HepG2 (cell line): ENCODE data around the gene IGFN1. TPM values are rescaled to one million over a fixed set of nuclear protein-coding genes. Genes with fewer than 3 reads are reported as not detected.

Experiments used
- ARID2 ChIP-seq: sonication (generic); formaldehyde crosslinking; IDR thresholded peaks from 2 replicates; pipeline ENCODE4 v1.8.1; 2022; ENCODE audit warnings: mild to moderate bottlenecking, missing genetic modification reagents, borderline replicate concordance
- CEBPB ChIP-seq: IDR thresholded peaks from 2 replicates; pipeline ENCODE4 v1.6.1; 2011; ENCODE audit warnings: low read depth, low read length, improper control_type of control experiment, borderline replicate concordance
- DR1 ChIP-seq: sonication (generic); formaldehyde crosslinking; IDR thresholded peaks from 2 replicates; pipeline ENCODE4 v1.8.0; 2021; ENCODE audit warnings: mild to moderate bottlenecking, missing genetic modification reagents, inconsistent platforms
- ETV6 ChIP-seq: sonication (generic); formaldehyde crosslinking; conservative IDR thresholded peaks from 2 replicates; pipeline ENCODE4 v1.4.0; 2020; ENCODE audit warnings: missing genetic modification reagents
- FOXP1 ChIP-seq, 2 experiments: fragments of 450-650 bp in 1 of 2; IDR thresholded peaks; 2 replicates each; pipeline ENCODE4 v1.6.1; 2017 to 2018; ENCODE audit warnings: antibody characterized with exemption in 1 of 2
- GMEB2 ChIP-seq: IDR thresholded peaks from 2 replicates; pipeline ENCODE4 v1.6.1; 2016; ENCODE audit warnings: missing biosample characterization, missing genetic modification reagents, low read depth
- IKZF5 ChIP-seq: IDR thresholded peaks from 2 replicates; pipeline ENCODE4 v1.6.1; 2018; ENCODE audit warnings: missing genetic modification reagents, mild to moderate bottlenecking, missing compliant biosample characterization
- KDM4B ChIP-seq: sonication (generic); formaldehyde crosslinking; IDR thresholded peaks from 2 replicates; pipeline ENCODE4 v1.4.0; 2020; ENCODE audit warnings: missing genetic modification reagents
- KMT2A ChIP-seq: sonication (generic); formaldehyde crosslinking; IDR thresholded peaks from 2 replicates; pipeline ENCODE4 v1.4.0; 2020; ENCODE audit warnings: missing genetic modification reagents
- MTA1 ChIP-seq: sonication (generic); formaldehyde crosslinking; IDR thresholded peaks from 2 replicates; pipeline ENCODE4 v1.4.0; 2020; ENCODE audit warnings: missing genetic modification reagents, mild to moderate bottlenecking, borderline replicate concordance
- POLR2AphosphoS2 ChIP-seq: IDR thresholded peaks from 2 replicates; pipeline ENCODE4 v1.6.1; 2011; ENCODE audit warnings: low read depth, low read length, improper control_type of control experiment
- RARA ChIP-seq: IDR thresholded peaks from 2 replicates; pipeline ENCODE4 v1.6.1; 2016; ENCODE audit warnings: missing genetic modification reagents, missing compliant biosample characterization
- RNF2 ChIP-seq: fragments of 450-650 bp; conservative IDR thresholded peaks from 2 replicates; pipeline ENCODE4 v1.6.1; 2016; ENCODE audit warnings: low read depth
- SIN3B ChIP-seq: fragments of 150-350 bp; IDR thresholded peaks from 2 replicates; pipeline ENCODE4 v1.6.1; 2014; ENCODE audit warnings: low read length
- SMAD3 ChIP-seq: sonication (generic); formaldehyde crosslinking; IDR thresholded peaks from 2 replicates; pipeline ENCODE4 v1.4.0; 2020; ENCODE audit warnings: missing genetic modification reagents
- SMAD9 ChIP-seq: sonication (generic); formaldehyde crosslinking; IDR thresholded peaks from 2 replicates; pipeline ENCODE4 v1.5.1; 2020; ENCODE audit warnings: mild to moderate bottlenecking, missing genetic modification reagents
- SNAI1 ChIP-seq: sonication (generic); formaldehyde crosslinking; IDR thresholded peaks from 2 replicates; pipeline ENCODE4 v1.5.0; 2020; ENCODE audit warnings: mild to moderate bottlenecking, missing genetic modification reagents, borderline replicate concordance
- THAP11 ChIP-seq: IDR thresholded peaks from 2 replicates; pipeline ENCODE4 v1.6.1; 2016; ENCODE audit warnings: missing biosample characterization, missing genetic modification reagents
- TMF1 ChIP-seq: sonication (generic); formaldehyde crosslinking; IDR thresholded peaks from 2 replicates; pipeline ENCODE4 v1.8.1; 2022; ENCODE audit warnings: low read depth, missing genetic modification reagents
- YEATS4 ChIP-seq: sonication (generic); formaldehyde crosslinking; IDR thresholded peaks from 2 replicates; pipeline ENCODE4 v1.4.0; 2020; ENCODE audit warnings: missing genetic modification reagents, borderline replicate concordance
- ZFP82 ChIP-seq: sonication (generic); formaldehyde crosslinking; IDR thresholded peaks from 2 replicates; pipeline ENCODE4 v1.5.1; 2020; ENCODE audit warnings: mild to moderate bottlenecking, missing genetic modification reagents, borderline replicate concordance
- ZNF101 ChIP-seq: sonication (generic); formaldehyde crosslinking; IDR thresholded peaks from 2 replicates; pipeline ENCODE4 v1.4.0; 2020; ENCODE audit warnings: mild to moderate bottlenecking, low read depth, missing genetic modification reagents, borderline replicate concordance
- ZNF253 ChIP-seq: sonication (generic); formaldehyde crosslinking; IDR thresholded peaks from 2 replicates; pipeline ENCODE4 v1.8.0; 2022; ENCODE audit warnings: mild to moderate bottlenecking, missing genetic modification reagents, borderline replicate concordance
- ZNF335 ChIP-seq: sonication (generic); formaldehyde crosslinking; IDR thresholded peaks from 2 replicates; pipeline ENCODE4 v1.4.0; 2020; ENCODE audit warnings: missing genetic modification reagents
- ZNF337 ChIP-seq: sonication (generic); formaldehyde crosslinking; IDR thresholded peaks from 2 replicates; pipeline ENCODE4 v1.5.1; 2020; ENCODE audit warnings: missing genetic modification reagents, low read depth, mild to moderate bottlenecking, borderline replicate concordance
- ZNF607 ChIP-seq: sonication (generic); formaldehyde crosslinking; IDR thresholded peaks from 2 replicates; pipeline ENCODE4 v1.5.1; 2020; ENCODE audit warnings: missing genetic modification reagents, mild to moderate bottlenecking, borderline replicate concordance
- ZNF737 ChIP-seq: sonication (generic); formaldehyde crosslinking; IDR thresholded peaks from 2 replicates; pipeline ENCODE4 v1.5.0; 2020; ENCODE audit warnings: missing genetic modification reagents, mild to moderate bottlenecking, borderline replicate concordance
- ZNF816 ChIP-seq: sonication (generic); formaldehyde crosslinking; IDR thresholded peaks from 2 replicates; pipeline ENCODE4 v1.8.0; 2022; ENCODE audit warnings: missing genetic modification reagents, mild to moderate bottlenecking, borderline replicate concordance
- polyA plus RNA-seq, 8 experiments: library from polyadenylated mRNA; depleted of rRNA in 3 of 8; stranded (reverse) in 7 of 8; unstranded in 1 of 8; fragments of >200 nt; fragmentation: Illumina TruSeq in 4 of 8; extraction: Trizol in 4 of 8; gene quantifications; 2 replicates each; pipeline versions ENCODE4 v1.2.1 to v1.2.3, GENCODE V29; 2011 to 2016; ENCODE audit warnings: low read depth in 4 of 8, missing spikeins in 1 of 8, mixed read lengths in 1 of 8; ENCODE audit not compliant: insufficient read depth in 1 of 8
- total RNA-seq, 5 experiments: library from RNA; depleted of rRNA; stranded (reverse); fragments of >200 nt; fragmentation: Illumina TruSeq; extraction: Trizol; gene quantifications; 2 replicates each; pipeline ENCODE4 v1.2.3, GENCODE V29; 2016; ENCODE audit warnings: low read depth in 1 of 5

IGFN1 gene
- total and polyA plus RNA-seq, 2 of the 13 experiments (the other 11 are each of a cell fraction or from before 2014, with no cell fraction given), result 0.04 to 0.05 TPM

- TF ChIP-seq ZNF737 (CRISPR knock-in tag) (no peak; the same call in 1 of the 2 replicates), ZNF253 (CRISPR knock-in tag) (no peak), POLR2AphosphoS2 (peak; percentile 90; the same call in 1 of the 2 replicates), DR1 (CRISPR knock-in tag) (peak; percentile 58; the same call in 1 of the 2 replicates), TMF1 (no peak), THAP11 (CRISPR knock-in tag) (peak; percentile 81), ZNF337 (peak; percentile 4; the same call in 1 of the 2 replicates), IKZF5 (CRISPR knock-in tag) (peak; percentile 83), SNAI1 (CRISPR knock-in tag) (no peak), ZNF101 (CRISPR knock-in tag) (no peak), YEATS4 (CRISPR knock-in tag) (peak; percentile 69), ZFP82 (no peak), FOXP1 (IDR thresholded peaks at IDR 0.05) (no peak), FOXP1 (CRISPR knock-in tag; IDR thresholded peaks at IDR 0.05) (peak; percentile 83), KDM4B (CRISPR knock-in tag) (no peak; the same call in 1 of the 2 replicates), SMAD3 (peak; percentile 98), KMT2A (peak; percentile 26; the same call in 1 of the 2 replicates), GMEB2 (CRISPR knock-in tag) (no peak), ETV6 (CRISPR knock-in tag) (no peak), ZNF816 (CRISPR knock-in tag) (no peak; the same call in 1 of the 2 replicates), SIN3B (no peak), RARA (CRISPR knock-in tag) (peak; percentile 96), ARID2 (CRISPR knock-in tag) (0 out of 2 replicates have a peak, but pooled peaks have one; percentile 63), MTA1 (CRISPR knock-in tag) (0 out of 2 replicates have a peak, but pooled peaks have one; percentile 34), ZNF607 (CRISPR knock-in tag) (peak; percentile 71; the same call in 1 of the 2 replicates), SMAD9 (CRISPR knock-in tag) (no peak), RNF2 (no peak), CEBPB (peak; percentile 97), ZNF335 (CRISPR knock-in tag) (peak; percentile 60; the same call in 1 of the 2 replicates)
These were observed 20.0 kb upstream of the IGFN1 start (continued) for GRCh38 chr1:201170533-201171062.
